Measurements from ENCODE around the gene MRPL33.

The MRPL33 gene

DNA sequence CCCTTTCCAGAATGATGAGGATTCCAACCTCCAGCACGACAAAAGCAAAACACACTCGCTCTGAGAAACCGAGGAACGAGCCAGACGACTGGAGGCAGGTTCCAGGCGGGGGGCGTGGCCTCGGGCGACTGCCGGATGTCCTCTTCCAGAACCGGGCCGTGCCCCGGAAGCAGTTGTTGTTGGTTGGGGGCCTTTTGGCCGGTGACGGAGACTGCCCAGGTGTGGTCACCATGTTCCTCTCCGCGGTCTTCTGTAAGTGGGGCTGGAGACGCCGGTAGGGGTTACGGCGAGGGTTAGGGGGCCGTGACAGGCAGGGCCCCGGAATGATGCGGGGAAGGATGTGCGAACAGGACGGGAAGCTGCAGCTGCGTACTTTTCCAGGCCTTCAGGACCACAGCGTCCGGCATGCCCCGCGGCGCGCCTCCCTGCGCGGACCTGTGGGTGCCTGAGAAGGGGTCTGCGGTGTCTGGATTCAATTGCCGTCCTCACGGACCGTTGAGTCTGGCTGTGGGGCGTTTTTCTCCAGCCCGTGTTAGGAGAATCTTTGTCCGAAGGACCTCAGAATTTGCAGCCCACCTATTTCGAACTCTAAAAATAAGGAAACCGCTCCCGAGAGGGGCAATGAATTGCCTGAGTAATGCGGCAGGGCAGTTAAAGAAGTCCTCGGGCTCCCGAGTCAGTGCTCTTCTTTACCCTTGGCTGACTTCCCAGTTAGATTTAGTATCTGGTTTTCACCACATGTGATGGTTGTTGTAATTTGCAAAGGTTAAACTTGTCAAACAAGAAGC is at the start of gene MRPL33:
TSS of gene MRPL33 (plus strand) at position 172 of the 788 bp plus-strand sequence. CDS start at position 231, 59 bp downstream.
- Mint-ChIP-seq H3K9me3 (no peaks in the 10 kb centered on the region), H3K27me3 (ENCODE audit: low read depth) (peaks cover 6% of the 10 kb centered on the region), H3K36me3 (ENCODE audit: low read depth) (peaks cover 23% of the 10 kb centered on the region), H3K27ac (peak within 1 kb of the TSS; percentile 99), H3K4me3 (peak within 1 kb of the TSS; percentile 98), H3K4me1 (ENCODE audit: low read depth) (peaks cover 36% of the 10 kb centered on the region)

DNA sequence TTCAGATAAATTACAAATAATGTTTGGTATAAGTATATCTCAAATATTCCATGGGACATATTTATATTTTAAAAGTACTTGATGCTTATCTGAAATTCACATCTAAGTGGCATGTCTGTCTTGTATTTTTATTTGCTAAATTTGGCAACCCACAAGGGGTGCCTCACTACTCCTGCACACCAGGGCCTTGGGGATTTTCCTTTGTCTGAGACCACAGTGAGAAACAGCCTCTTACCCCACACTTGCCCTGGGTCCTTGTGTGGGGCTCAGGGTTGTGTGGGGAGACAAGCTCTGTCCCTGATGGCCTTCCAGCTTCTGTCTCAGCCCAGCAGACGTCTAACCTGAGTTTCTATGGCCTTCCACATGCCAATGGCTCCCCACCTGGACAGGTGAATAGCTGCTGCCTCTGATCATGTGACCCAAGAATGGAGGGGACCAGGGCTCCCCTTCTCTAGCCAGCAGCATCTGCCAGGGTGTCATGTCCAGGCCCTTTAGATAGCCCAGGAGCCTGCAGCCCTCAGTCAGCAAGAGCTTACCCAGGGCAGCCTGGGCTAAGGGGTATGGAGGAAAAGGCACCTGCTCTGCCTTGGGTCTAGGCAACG is 49.5 kb upstream of the MRPL33 start:
- H3K27me3 Mint-ChIP-seq (ENCODE audit: low read depth) = peaks cover 3% of the 10 kb centered on the region

DNA sequence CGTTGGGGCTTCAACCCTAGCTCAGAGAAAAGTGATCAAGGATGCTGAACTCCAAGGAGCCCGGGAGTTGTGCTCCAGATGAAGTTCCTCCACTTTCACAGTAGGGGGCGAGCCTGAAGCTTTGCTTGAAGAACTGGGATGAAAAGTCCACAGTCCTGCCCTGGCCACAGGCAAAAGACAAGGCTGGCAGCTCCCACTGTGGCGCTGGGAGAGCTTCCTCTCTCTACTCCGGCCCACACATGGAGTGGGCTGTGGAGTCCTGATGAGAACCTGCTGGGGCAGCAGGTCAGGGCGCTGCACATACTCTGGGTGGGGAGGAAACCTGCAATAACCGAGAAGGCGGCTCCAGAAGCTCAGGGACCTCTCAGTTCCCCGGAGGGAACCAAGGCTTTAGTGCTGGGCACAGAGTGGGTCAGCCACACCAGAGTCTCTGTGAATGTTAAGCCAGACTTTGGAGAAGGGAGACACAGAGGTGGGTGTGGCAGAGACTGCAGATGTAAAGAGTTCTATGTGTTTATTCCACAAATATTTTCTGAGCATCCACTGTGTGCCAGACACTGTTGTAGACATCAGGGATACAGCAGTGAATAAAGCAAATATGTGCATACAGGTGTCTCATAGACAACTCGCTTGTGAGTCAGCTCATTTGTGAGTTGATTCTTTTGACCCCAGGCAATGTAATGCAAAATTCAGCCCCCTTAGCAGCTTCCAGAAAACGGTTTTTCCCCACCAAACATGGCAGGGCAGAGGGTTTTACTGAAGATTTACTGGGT is 48.0 kb upstream of the MRPL33 start:
- Mint-ChIP-seq H3K4me1 (ENCODE audit: low read depth) (peaks cover 25% of the 10 kb centered on the region), H3K27me3 (ENCODE audit: low read depth) (no peaks in the 10 kb centered on the region), H3K4me3 (no peak overlapping the region), H3K36me3 (ENCODE audit: low read depth) (no peaks in the 10 kb centered on the region), H3K27ac (no peak overlapping the region), H3K9me3 (no peaks in the 10 kb centered on the region)

More for the DNA sequence above, 49.5 kb upstream of the MRPL33 start:
- no peaks in the 10 kb centered on the region for H3K9me3 Mint-ChIP-seq
- H3K27ac Mint-ChIP-seq = no peak overlapping the region
- H3K36me3 Mint-ChIP-seq (ENCODE audit: low read depth) = no peaks in the 10 kb centered on the region
- H3K4me3 Mint-ChIP-seq = no peak overlapping the region
- H3K4me1 Mint-ChIP-seq (ENCODE audit: low read depth) = peaks cover 22% of the 10 kb centered on the region

GRCh38 chr2:27724191-27724590 is 47.3 kb upstream of the MRPL33 start:
- H3K27ac Mint-ChIP-seq = no peak overlapping the region
- H3K4me3 Mint-ChIP-seq = no peak overlapping the region
- peaks cover 30% of the 10 kb centered on the region for H3K4me1 Mint-ChIP-seq (ENCODE audit: low read depth)
- H3K9me3 Mint-ChIP-seq = no peaks in the 10 kb centered on the region
- H3K36me3 Mint-ChIP-seq (ENCODE audit: low read depth) = no peaks in the 10 kb centered on the region
- H3K27me3 Mint-ChIP-seq (ENCODE audit: low read depth) = no peaks in the 10 kb centered on the region

- H3K36me3 Mint-ChIP-seq (ENCODE audit: low read depth) = no peaks in the 10 kb centered on the region
- H3K27me3 Mint-ChIP-seq (ENCODE audit: low read depth) = no peaks in the 10 kb centered on the region
- no peaks in the 10 kb centered on the region for H3K9me3 Mint-ChIP-seq
- H3K4me3 Mint-ChIP-seq = no peak overlapping the region
- peaks cover 26% of the 10 kb centered on the region for H3K4me1 Mint-ChIP-seq (ENCODE audit: low read depth)
- no peak overlapping the region for H3K27ac Mint-ChIP-seq
Observed at GRCh38 chr2:27724905-27725701, 46.4 kb upstream of the MRPL33 start.

- Mint-ChIP-seq H3K9me3 (no peaks in the 10 kb centered on the region), H3K4me3 (no peak overlapping the region), H3K27ac (peak overlapping the region; percentile 65), H3K27me3 (ENCODE audit: low read depth) (no peaks in the 10 kb centered on the region), H3K4me1 (ENCODE audit: low read depth) (peaks cover 11% of the 10 kb centered on the region), H3K36me3 (ENCODE audit: low read depth) (no peaks in the 10 kb centered on the region)
Observed at GRCh38 chr2:27727257-27727656, 44.3 kb upstream of the MRPL33 start.

DNA sequence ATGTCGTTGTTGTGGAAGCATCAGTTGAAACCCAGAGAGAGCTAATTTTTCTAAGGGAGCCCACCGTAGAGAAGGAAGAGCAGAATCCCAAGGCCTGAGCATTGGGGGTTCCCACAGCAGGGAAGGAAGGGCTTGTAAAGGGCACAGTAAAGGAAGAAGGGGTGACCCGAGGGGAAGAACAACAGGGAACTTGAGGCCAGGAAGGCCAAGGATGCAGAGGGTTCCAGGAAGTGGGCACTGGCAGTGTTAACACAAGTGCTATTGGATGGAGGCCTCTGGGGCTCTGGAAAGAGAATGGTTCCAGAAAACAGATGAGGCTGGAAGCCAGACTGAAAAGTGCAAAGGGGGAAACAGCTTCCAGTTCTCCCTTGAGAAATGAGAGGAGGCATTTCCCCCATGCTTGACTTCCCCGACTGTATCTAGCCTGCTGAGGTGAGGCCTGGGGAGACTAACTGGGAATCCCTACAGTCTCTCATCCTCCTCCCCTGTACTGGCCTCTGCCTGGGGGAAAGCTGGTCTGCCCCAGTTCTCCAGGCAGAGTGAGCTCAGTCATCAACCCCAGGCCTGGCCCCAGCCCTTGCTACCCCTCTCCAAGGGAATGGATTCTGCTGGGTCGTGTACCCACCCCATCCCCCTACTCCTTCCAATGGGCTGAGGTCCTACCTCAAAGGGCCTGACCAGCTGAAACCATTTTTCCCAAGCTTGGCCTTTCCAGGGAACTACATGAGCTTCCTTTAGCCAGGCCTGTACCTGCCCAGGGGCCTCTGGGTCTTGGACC is 43.2 kb upstream of the MRPL33 start:
- Mint-ChIP-seq H3K27me3 (ENCODE audit: low read depth) (no peaks in the 10 kb centered on the region), H3K4me3 (no peak overlapping the region), H3K9me3 (no peaks in the 10 kb centered on the region), H3K36me3 (ENCODE audit: low read depth) (peaks cover under 1% of the 10 kb centered on the region), H3K27ac (no peak overlapping the region), H3K4me1 (ENCODE audit: low read depth) (peaks cover 11% of the 10 kb centered on the region)

GRCh38 chr2:27729198-27729597 is 42.3 kb upstream of the MRPL33 start:
- no peak overlapping the region for H3K27ac Mint-ChIP-seq
- H3K27me3 Mint-ChIP-seq (ENCODE audit: low read depth) = no peaks in the 10 kb centered on the region

DNA sequence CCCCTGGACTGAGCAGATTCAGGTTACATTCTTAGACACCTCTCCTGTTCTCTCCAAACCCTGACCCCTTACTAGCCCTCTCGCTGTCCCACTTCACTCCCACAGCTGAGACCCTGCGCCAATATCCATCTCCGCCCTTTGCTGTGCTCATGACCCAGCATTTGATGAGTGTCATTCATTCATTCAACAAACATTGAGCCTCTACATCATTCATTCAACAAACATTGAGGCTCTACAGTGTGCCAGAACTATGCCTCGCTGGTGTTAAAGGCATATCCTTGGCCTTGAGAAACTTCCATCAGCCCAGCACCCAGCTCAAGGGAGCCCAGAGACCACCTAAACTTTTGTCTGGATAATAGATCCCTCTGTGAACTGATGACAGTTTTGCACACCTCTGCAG is 41.9 kb upstream of the MRPL33 start:
- no peaks in the 10 kb centered on the region for H3K27me3 Mint-ChIP-seq (ENCODE audit: low read depth)
- no peaks in the 10 kb centered on the region for H3K9me3 Mint-ChIP-seq
- H3K4me1 Mint-ChIP-seq (ENCODE audit: low read depth) = peaks cover 11% of the 10 kb centered on the region
- peaks cover 2% of the 10 kb centered on the region for H3K36me3 Mint-ChIP-seq (ENCODE audit: low read depth)
- no peak overlapping the region for H3K27ac Mint-ChIP-seq
- H3K4me3 Mint-ChIP-seq = no peak overlapping the region

More at GRCh38 chr2:27729198-27729597, 42.3 kb upstream of the MRPL33 start:
- Mint-ChIP-seq H3K36me3 (ENCODE audit: low read depth) (peaks cover 2% of the 10 kb centered on the region), H3K4me3 (no peak overlapping the region), H3K4me1 (ENCODE audit: low read depth) (peaks cover 11% of the 10 kb centered on the region), H3K9me3 (no peaks in the 10 kb centered on the region)

DNA sequence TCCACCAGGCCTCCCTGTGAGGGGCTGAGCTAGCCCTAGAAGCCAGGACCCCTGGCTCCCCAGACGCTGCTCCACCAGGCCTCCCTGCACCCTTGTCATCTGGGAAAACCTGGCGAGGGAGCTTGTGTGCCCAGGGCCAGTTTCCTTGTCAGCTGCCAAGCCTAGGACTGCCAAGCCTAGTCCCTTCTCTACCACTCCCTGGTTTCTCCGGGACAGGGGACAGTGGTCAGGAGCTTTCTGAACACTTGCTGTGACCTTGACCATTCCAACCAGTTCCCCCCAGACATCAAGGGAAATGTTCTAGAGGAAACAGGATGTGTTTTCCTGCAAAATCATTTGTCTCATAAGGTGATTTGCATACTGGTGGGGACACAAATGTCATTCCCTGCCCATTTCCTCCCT is 41.3 kb upstream of the MRPL33 start:
- H3K27me3 Mint-ChIP-seq (ENCODE audit: low read depth) = no peaks in the 10 kb centered on the region
- H3K9me3 Mint-ChIP-seq = no peaks in the 10 kb centered on the region
- peaks cover 2% of the 10 kb centered on the region for H3K36me3 Mint-ChIP-seq (ENCODE audit: low read depth)
- H3K27ac Mint-ChIP-seq = no peak overlapping the region
- H3K4me1 Mint-ChIP-seq (ENCODE audit: low read depth) = peaks cover 15% of the 10 kb centered on the region
- no peak overlapping the region for H3K4me3 Mint-ChIP-seq

GRCh38 chr2:27730980-27731691 is 40.4 kb upstream of the MRPL33 start:
- peaks cover 2% of the 10 kb centered on the region for H3K36me3 Mint-ChIP-seq (ENCODE audit: low read depth)
- no peak overlapping the region for H3K4me3 Mint-ChIP-seq
- peaks cover 19% of the 10 kb centered on the region for H3K4me1 Mint-ChIP-seq (ENCODE audit: low read depth)
- H3K9me3 Mint-ChIP-seq = no peaks in the 10 kb centered on the region
- no peaks in the 10 kb centered on the region for H3K27me3 Mint-ChIP-seq (ENCODE audit: low read depth)
- H3K27ac Mint-ChIP-seq = no peak overlapping the region

GRCh38 chr2:27734305-27734704 is 37.2 kb upstream of the MRPL33 start:
- Mint-ChIP-seq H3K9me3 (no peaks in the 10 kb centered on the region), H3K27ac (no peak overlapping the region), H3K27me3 (ENCODE audit: low read depth) (no peaks in the 10 kb centered on the region), H3K36me3 (ENCODE audit: low read depth) (peaks cover 2% of the 10 kb centered on the region), H3K4me3 (no peak overlapping the region), H3K4me1 (ENCODE audit: low read depth) (peaks cover 11% of the 10 kb centered on the region)

DNA sequence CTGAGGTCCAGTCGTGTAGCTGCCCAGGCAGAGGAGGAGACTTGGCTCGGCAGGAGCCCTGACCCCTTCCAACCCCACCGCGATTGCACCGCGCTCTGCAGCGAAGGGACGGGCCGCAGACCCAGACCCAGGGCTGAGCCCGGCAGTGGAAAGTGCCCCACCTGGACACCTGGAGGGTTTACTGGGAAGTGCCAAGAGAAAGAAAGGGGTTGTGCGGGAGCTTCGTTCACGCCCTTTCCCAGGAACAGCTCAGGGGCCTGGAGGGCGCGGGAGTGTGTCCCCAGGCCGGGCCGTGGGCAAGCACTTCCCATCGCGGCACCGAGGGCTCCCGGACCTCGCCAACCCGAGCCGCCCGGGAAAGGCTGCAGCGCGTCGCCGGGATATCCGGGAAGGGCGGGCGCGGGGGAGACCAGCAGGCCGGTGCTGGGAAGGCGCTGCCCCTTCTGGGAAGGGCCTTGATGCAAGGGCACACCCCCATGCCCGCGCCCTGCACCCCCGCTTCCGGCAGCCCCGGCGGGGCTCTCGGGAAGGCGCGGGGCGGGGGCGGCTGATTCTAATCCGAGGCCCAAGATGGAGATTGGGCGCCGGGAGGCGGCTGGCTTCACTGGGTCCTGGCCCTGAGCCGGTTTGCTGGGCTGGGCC is 36.1 kb upstream of the MRPL33 start:
- H3K4me1 Mint-ChIP-seq (ENCODE audit: low read depth) = peaks cover 11% of the 10 kb centered on the region
- no peaks in the 10 kb centered on the region for H3K27me3 Mint-ChIP-seq (ENCODE audit: low read depth)
- peak overlapping the region; percentile 58 for H3K4me3 Mint-ChIP-seq
- H3K27ac Mint-ChIP-seq = peak overlapping the region; percentile 49
- peaks cover 2% of the 10 kb centered on the region for H3K36me3 Mint-ChIP-seq (ENCODE audit: low read depth)
- H3K9me3 Mint-ChIP-seq = no peaks in the 10 kb centered on the region

All from T-helper 1 cell treated with Interleukin-12 subunit alpha and Interleukin-12 subunit beta and Interleukin-4 antibody, amounts not matched to agents 30 μg/mL and 1 μg/mL, for 36 hours (primary cell).